ENCODE measurements around the gene CIC.
"Not testable (repeated sequence)": the region's sequence is repeated elsewhere in the genome, so short reads cannot be mapped to it uniquely, and the experiment has no call there.

CIC gene

DNA sequence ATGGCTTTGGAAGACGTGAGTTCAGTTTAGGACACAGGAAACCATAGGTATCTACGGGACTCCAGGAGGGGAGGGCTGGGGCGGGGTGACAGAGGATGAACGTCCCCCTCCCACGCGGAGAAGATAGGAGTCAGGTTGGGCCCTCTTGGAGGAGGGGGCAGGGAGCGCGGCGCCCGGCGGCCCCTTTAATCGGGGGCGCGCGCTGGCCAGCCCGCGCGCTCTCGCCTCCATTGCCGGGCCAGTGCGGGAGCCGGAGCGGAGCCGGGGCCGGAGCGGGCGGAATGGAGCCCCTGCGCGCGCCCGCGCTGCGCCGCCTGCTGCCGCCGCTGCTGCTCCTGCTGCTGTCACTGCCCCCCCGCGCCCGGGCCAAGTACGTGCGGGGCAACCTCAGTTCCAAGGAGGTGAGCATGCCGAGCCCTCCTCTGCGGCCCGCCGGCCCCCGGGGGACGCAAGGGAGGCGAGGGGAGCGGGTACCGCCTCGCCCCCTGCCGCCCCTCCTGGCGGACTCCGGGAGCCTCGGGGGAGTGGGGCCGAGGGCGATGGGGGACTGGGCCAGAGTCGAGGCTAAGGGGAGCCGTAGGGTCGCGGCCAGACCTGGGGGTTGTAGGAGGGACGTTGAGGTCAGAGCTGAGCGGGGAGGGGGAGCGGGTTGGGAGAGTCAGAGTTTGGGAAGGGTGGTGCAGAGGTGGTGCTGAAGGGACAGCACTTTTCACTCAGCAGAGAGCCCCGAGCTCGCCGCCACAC is 44.2 kb downstream of the CIC start, which contains the start of gene TMEM145:
Gene TMEM145 (plus strand): TSS at position 214 of the 744 bp plus-strand sequence. CDS start 68 bp downstream, at position 282.
- DNase-seq (ENCODE audit: low read depth in 2 of 2) = peak in 1 of 2 donors; percentile 45

DNA sequence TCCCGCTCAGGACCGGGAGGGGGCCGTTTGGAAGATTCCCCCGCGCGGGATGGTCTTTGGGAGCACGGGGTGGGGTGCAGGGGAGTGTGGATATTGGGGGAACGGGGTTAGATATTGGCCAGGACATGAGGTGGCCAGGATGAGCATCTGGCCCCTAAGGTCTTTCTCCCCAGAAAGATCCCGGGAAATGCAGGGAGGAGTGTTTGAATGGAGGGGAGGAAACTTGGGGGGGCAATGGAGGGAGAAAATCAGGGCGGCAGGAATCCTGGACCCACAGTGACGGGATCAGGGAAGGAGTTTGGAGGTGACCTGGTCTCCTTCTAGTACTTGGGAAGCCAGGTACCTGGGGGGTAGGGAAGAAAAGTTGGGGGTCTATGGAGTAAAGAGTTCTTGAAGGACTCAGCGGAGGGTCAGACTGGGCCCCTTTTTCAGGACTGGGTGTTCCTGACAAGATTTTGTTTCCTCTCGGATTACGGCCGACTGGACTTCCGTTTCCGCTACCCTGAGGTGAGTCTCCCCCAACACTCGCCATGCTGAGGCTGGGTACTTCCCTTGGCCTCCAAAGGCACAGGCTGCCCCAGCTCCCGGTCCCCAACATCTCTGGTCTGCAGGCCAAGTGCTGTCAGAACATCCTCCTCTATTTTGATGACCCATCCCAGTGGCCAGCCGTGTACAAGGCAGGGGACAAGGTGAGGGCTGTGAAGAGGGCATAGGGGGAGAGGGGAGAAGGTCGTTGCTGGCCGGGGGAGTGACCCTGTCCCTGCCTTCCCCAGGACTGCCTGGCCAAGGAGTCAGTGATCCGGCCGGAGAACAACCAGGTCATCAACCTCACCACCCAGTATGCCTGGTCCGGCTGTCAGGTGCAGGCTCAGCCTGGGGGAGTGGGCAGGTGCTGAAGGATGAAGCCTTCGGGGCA is 45.0 kb downstream of the CIC start:
- no peak for DNase-seq (ENCODE audit: low read depth in 2 of 2)

DNA sequence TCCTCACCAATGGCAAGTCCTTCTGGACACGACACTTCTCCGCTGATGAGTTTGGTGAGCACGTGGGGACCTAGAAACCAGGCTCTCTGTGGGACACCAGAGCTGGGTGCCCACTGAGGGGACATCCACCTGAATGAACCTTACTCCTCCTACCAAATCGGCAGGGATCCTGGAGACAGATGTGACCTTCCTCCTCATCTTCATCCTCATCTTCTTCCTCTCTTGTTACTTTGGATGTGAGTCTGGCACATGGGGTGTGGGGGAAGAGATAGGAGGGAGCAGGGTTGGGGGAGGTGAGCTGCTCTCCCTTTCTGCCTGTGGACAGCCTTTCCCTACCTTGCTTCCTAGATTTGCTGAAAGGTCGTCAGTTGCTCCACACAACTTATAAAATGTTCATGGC is 46.0 kb downstream of the CIC start:
- DNase-seq (ENCODE audit: low read depth in 2 of 2) = no peak

DNA sequence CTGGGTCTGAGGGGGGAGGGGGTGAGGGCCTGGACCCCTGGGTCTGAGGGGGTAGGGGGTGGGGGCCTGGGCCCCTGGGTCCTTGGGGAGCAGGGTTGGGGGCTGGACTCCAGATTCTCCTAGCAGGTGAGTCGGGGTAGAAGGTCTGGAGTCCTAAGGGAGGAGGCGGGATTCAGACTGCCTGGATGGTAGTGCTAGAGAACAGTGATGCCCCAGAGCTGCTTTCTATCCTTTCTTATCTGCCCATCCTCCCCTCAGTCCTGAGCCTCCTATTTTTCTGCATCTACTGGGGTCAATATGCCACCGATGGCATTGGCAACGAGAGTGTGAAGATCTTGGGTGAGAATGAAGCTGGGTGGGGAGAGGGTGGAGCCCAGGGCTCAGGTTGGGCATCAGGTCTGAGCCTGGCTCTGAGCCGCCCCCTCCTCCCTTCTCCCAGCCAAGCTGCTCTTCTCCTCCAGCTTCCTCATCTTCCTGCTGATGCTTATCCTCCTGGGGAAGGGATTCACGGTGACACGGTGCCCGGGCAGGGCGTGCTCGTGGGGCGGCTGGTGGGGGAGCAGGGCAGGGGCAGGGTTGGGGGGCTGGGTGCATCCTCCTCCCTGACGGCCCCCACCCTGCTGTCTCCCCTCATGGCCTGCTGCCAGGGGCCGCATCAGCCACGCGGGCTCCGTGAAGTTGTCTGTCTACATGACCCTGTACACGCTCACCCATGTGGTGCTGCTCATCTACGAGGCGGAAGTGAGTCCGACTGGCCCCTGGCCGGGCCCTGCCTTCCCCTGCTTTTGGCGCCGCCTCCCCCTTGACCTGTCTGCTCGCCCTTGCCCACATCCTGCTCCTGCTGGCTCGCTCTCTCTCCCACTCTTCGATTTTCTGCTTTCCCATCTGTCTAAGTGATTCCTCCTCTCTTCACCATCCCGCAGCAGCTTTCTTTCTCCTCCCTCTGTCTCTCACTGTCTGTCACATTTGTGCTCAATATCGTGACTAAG is 47.5 kb downstream of the CIC start:
- DNase-seq (ENCODE audit: low read depth in 2 of 2) = no peak

DNA sequence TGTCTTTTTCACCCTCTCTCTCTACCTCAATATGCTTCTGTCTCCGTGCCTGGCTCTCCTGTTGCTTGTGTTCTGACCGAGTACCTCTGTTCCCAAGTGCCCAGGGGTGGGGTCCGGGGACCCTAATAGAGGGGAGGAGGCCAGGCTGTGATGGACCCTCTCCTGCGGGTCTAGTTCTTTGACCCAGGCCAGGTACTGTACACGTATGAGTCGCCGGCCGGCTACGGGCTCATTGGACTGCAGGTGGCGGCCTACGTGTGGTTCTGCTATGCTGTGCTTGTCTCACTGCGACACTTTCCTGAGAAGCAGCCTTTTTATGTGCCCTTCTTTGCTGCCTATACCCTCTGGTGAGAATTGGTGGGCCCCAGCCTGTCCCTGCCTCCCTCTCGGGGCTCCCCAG is 48.5 kb downstream of the CIC start:
- DNase-seq (ENCODE audit: low read depth in 2 of 2) = no peak

DNA sequence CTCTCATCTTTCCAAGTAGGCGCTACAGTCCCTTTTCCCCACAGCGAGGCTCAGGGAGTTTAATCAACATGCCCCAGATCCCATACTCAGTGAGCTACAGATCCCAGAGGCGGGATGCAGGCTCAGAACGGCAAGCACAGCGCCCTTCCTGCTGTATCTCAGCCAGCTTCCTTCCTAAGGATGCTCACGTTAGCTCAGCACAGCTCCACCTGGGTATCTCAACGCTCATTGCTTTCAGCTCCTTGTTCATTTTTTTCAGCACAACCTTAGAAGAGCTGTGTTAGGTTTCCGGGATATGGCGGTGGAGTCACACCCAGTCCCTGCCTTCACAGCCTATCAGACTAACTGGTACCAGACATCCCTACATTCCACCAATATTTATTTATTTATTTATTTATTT is 53.3 kb downstream of the CIC start:
- no peak for DNase-seq (ENCODE audit: low read depth in 2 of 2)

DNA sequence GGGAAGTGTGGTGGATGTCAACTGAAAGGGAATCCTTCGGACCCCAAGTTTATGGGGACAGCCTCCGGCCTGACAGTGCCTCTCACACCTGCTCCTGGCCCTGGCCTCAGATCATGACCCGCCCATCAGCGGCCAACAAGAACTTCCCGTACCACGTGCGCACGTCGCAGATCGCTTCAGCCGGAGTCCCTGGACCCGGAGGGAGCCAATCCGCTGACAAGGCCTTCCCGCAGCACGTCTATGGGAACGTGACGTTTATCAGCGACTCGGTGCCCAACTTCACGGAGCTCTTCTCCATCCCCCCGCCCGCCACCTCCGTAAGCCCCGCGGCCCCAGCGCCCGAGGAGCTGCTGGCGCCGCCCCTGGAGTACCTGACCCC is 54.4 kb downstream of the CIC start:
- no peak for DNase-seq (ENCODE audit: low read depth in 2 of 2)

DNA sequence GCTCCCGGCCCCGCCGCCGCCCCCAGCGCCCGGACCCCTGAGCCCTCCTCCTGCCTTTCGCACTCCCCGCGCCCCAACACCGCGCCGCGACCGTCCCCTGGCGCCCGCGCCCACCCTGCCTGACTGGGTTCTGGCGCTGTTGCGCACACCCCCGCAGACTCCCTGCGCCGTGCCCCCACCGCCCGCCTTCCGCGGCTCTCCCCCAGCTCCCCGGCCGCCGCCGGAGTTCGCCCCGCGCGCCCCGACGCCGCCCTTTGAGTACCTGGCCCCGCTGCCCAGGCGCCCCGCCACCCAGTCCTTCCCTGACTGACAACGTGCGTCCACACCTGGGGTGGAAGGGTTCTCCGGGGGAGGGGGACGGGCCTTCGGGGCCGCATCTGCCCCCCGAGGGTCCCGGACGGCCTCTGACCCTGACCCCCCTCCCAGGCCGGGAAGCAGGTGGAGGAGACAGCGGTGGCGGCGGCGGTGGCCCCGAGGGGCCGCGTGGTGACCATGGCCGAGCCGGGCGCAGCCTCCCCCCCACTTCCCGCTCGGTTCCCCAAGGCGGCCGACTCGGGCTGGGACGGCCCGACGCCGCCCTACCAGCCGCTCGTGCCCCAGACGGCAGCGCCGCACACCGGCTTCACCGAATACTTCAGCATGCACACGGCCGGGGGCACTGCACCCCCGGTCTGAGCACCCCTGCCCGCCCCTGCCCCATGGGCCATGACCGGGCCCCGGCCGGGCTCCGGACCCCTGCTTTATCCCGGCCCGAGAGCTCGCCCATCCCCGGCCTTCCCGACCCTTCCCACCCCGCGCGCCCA is 55.0 kb downstream of the CIC start:
- DNase-seq (ENCODE audit: low read depth in 2 of 2) = no peak

DNA sequence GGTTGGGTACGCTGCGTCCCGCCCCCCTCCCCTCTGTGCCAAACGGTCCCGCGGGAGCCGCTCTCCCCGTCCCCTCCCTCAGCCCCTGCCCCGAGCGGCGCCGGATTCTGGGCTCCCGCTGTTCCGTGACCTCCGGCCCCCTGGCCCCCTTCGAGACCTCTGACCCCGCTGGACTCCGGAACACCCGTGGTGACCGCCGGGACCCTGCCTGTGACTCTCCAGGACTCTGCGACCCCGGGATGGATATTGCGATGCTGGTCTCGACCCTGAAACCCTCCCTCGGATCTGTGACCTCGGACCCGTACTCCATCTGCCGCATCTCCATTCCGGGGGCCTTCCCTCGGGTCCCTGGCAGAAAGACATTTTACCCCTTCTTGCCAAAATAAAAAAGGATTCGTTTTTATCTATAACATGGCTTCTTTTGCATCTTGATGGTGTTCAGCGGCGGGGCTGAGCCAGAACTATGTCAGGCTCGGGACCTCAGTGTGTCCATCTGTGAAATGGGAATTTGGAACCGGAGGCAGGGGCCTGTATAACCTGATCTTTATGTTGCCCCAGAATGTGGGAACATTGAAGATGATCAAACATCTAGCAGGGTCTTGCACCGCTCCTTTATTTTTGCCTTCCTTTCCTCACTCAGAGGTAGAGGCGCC is 55.7 kb downstream of the CIC start:
- no peak for DNase-seq (ENCODE audit: low read depth in 2 of 2)

DNA sequence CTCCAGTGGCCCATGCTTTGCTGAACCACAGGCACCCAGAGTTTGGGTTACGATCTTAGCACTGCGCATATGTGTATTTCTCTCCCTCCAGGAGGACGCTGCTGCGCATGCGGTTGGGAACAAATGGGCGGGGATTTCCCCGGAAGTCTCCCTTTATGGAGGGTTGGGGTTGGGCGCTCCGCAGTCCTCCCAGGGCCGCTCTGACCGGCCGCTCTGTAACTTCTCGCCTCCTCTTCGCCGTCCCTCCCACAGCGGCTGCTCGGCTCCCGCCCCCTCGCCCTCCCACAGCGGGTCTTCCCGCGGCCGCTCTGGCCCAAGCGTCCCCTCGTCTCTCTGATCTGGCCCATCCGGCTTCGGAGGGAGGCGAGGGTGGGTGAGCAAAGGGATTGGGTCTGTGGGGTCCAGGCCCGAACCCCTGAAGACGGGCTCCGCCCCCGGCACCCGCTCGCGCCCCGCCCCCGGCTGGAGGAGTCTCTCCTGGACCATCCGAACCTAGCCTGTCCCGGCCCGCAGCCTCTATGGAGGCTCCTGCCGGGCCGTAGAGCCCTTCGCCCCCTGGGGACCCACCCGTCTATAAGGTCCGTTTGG is 56.4 kb downstream of the CIC start, which contains the start of gene MEGF8:
Gene MEGF8 (plus strand): TSS at position 328 of the 588 bp plus-strand sequence. CDS start 609 bp downstream, outside the sequence.
- DNase-seq (ENCODE audit: low read depth in 2 of 2) = peak; percentile 96 to 97

DNA sequence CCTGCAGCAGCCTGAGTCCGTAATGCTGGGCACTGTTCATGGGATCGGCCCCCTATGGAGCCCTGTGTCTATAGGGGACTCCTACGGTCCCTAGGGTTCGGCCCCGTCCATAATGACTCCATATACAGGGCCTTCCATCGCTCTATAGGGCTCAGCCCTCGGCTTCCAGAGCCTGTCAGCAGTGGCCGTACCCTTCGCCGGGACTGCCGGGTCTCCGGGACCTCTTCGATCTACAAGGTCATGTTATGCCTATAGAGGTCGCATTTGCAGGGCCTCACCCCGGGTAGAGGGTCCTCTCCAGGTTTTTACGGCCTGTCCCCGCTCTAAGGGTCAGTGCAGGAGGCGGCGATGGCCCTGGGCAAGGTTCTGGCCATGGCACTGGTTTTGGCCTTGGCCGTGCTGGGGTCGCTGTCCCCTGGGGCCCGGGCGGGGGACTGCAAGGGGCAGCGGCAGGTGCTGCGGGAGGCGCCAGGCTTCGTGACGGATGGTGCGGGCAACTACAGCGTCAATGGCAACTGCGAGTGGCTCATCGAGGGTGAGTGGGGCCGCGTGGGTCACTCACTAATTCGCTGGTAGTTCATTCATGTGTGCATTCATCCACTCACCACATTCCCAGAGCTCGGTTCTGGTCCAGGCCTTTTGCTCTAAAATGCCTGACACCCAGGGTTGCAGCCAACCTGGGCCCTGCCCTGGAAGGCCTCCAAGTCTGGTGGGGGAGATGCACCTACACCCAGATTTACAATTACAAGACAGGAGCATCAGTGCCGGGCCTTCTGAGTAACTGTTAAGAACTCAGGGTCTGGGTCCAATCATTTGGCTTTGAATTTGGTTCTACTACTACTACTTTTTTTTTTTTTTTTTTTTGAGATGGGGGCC is 57.1 kb downstream of the CIC start:
- no peak for DNase-seq (ENCODE audit: low read depth in 2 of 2)

DNA sequence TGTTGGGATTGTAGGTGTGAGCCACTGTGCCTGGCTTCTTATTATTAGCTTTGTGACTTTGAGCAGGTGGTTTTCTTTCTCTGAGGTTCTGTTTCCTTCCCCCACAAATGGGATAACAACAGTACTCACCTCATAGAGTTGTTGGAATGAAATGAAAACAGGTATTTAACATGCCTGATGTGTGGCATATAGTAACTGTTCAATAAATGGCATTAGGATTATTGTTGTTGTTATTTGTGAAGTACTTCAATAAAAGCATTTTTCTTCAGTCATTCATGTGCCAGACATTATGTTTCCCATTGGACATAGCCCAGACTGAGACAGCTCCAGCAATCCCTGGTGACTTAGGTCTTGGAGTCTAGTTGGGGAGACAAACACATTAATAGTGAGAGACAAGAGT is 57.9 kb downstream of the CIC start:
- DNase-seq (ENCODE audit: low read depth in 2 of 2) = no peak

DNA sequence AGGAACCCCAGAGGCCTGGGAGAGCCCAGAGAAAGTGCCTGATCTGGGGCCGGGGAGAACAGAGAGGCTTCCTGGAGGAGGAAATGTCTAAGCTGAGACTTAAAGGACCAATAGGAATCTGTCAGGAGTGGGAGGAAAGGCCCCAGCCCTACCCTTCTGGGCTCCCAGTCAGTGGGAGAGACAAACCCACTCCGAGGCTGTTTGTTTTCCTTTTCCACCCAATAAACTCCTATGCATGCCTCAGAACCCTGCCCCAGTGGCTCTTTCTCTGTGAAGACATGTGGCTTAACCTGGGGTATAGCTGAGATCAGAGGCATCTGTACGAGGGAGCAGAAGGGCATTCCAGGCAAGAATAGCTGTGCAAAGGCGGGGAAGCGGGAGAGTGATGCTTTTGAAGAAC is 58.3 kb downstream of the CIC start:
- no peak for DNase-seq (ENCODE audit: low read depth in 2 of 2)

DNA sequence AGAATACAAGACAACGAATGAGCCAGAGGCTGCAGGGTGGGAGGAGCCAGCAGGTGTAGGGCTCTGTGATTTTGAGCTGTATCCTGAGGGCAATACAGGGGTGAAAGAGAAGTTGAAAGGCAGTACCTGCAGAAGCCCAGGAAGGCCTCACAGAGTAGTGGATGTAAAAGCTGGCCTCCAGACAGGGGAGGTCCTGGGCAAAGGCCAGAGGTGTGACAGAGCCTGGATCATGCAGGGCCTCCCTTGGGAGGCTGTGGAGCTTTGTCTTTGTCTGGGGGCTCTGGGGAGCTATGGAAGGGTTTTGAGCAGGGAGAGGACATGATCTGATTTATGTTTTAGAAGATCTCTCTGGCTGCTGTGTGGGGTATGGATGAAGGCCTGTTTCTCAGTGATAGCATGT is 59.1 kb downstream of the CIC start:
- no peak for DNase-seq (ENCODE audit: low read depth in 2 of 2)

DNA sequence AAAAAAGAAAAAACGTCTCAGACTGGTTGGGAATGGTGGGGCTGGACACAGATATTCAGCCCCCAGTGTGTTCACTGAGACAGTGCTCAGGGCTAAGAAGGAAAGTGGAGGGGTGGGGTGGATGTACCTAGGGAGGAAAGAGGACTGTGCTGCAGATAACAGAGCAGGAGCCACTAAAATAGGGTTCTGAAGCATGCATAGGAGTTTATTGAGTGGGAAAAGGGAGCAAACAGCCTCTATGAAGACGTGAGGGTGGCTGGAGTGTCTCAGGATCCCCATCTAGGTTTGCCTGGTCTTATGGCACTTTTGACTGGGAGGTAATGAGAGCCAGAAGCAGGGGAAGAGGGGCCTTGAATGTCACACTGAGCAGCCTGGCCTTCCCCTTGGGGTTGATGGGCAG is 59.8 kb downstream of the CIC start:
- no peak for DNase-seq (ENCODE audit: low read depth in 2 of 2)

DNA sequence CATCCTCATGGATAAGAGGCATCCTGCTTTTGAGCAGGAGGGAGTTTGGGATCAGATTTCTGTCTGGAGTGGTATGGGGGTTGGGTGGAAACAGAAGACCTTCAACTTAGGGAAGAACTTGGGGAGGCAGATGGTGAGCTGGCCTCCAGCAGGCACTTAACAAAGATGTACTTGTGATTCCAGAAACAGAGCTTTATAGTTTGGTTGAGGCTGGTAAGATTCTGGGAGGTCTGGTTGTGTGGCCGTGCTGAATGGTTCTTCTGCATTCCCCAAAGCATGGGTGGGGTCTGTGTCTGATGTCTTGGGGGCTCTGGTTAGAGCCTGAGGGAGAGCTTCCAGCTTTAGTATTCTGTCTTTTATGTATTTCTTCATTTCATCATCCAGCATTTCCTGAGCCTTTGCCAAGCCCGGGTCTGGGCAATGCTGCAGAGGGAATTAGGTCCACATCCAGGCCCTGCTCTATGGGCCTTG is 61.2 kb downstream of the CIC start:
- no peak for DNase-seq (ENCODE audit: low read depth in 2 of 2)

DNA sequence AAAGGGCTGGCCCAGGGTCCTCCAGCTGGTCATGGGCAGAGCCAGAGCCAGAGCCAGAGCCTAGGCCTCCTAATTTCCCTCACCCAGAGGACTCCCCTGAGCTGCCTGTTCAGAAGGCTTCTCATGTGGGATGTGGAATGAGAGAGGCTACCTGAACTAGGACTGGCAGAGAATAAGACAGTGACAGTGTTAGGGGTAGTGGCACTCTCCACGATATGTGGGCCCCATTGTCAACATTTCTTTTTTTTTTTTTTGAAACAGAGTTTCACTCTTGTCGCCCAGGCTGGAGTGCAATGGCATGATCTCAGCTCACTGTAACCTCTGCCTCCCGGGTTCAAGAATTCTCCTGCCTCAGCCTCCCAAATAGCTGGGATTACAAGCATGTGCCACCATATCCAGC is 62.3 kb downstream of the CIC start:
- not testable (repeated sequence) for DNase-seq (ENCODE audit: low read depth in 2 of 2)

DNA sequence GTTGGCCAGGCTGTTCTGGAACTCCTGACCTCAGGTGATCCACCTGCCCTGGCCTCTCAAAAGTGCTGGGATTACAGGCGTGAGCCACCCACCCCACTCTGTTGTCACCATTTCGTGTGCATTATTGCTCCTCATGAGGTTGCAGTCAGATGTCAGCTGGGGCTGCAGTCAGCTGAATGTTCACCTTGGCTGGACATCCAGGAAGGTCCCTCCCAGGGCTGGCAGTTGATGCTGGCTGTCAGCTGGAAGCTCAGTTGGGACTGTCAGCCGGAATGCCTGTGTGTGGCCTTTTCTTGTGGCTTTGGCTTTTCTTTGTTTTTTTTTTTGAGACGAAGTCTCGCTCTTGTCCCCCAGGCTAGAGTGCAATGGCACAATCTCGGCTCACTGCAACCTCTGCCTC is 63.0 kb downstream of the CIC start:
- no peak for DNase-seq (ENCODE audit: low read depth in 2 of 2)

DNA sequence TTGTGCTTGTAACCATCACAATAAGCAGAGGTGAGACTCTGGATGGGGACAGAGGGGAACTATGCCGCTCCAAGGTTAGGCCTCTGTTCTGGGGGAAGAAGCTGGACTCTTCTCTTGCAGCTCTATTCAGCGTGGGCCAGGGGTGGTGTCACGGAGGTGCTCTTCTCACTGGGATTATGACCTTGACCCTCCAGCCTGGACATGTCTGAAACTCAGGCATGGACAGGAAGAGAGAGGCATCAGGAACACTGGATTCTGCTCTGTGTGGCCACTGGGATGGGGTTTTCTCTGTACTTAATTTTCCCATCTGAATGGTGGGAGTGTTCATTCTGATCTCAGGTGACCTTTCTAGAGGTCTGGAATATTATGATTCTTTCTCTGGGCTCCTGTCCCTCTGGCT is 64.0 kb downstream of the CIC start:
- DNase-seq (ENCODE audit: low read depth in 2 of 2) = no peak
